NCI-H82 treated with DMSO at 0.1 percent for 48 hours (cell line): ENCODE measurements around the gene UBE3A.
"Not testable (repeated sequence)": the region's sequence is repeated elsewhere in the genome, so short reads cannot be mapped to it uniquely, and the experiment has no call there.

Experiments used
- DNase-seq: peaks from one replicate; lab custom pipeline; 2025; ENCODE audit not compliant: unreplicated experiment; lab: John Stamatoyannopoulos, UW

The UBE3A gene

GRCh38 chr15:25439369-25439836 lies 579 bp upstream of the UBE3A start:
- no peak for DNase-seq

GRCh38 chr15:25437777-25438600 lies 835 bp downstream of the UBE3A start:
- DNase-seq: no peak

GRCh38 chr15:25436707-25437106 lies 2.1 kb downstream of the UBE3A start:
- no peak for DNase-seq

GRCh38 chr15:25435474-25436243 lies 3.2 kb downstream of the UBE3A start:
- DNase-seq: no peak

- no peak for DNase-seq
These were observed 5.5 kb downstream of the UBE3A start for GRCh38 chr15:25433118-25433865.

GRCh38 chr15:25431836-25432561 lies 6.8 kb downstream of the UBE3A start:
- no peak for DNase-seq

GRCh38 chr15:25427861-25428260 lies 11.0 kb downstream of the UBE3A start:
- no peak for DNase-seq

- DNase-seq: no peak
These were observed 11.8 kb downstream of the UBE3A start for GRCh38 chr15:25426896-25427610.

GRCh38 chr15:25424073-25424472 lies 14.8 kb downstream of the UBE3A start:
- no peak for DNase-seq

GRCh38 chr15:25422021-25422420 lies 16.8 kb downstream of the UBE3A start:
- no peak for DNase-seq

GRCh38 chr15:25418202-25418601 lies 20.6 kb downstream of the UBE3A start:
- no peak for DNase-seq

GRCh38 chr15:25417604-25418003 lies 21.2 kb downstream of the UBE3A start:
- DNase-seq: no peak

GRCh38 chr15:25416693-25417092 lies 22.1 kb downstream of the UBE3A start:
- DNase-seq: no peak

- no peak for DNase-seq
These were observed 23.1 kb downstream of the UBE3A start for GRCh38 chr15:25415707-25416106.

GRCh38 chr15:25415217-25415616 lies 23.6 kb downstream of the UBE3A start:
- no peak for DNase-seq

- DNase-seq: no peak
These were observed 28.2 kb downstream of the UBE3A start for GRCh38 chr15:25410649-25411048.

GRCh38 chr15:25409731-25410130 lies 29.1 kb downstream of the UBE3A start:
- DNase-seq: not testable (repeated sequence)

- no peak for DNase-seq
These were observed 29.9 kb downstream of the UBE3A start for GRCh38 chr15:25408929-25409328.

- DNase-seq: no peak
These were observed 30.4 kb downstream of the UBE3A start for GRCh38 chr15:25408428-25408827.

GRCh38 chr15:25407950-25408349 lies 30.9 kb downstream of the UBE3A start:
- no peak for DNase-seq
